Endothelial cell of umbilical vein (primary cell): Measurements from ENCODE around the gene NCKAP5.

ENCODE experiments used
- EZH2 ChIP-seq: IDR thresholded peaks from 2 replicates; pipeline ENCODE4 v1.6.1; 2012; ENCODE audit warnings: borderline replicate concordance, low read depth, mild to moderate bottlenecking, moderate library complexity, low read length, inconsistent platforms; ENCODE audit not compliant: severe bottlenecking
- GATA2 ChIP-seq: IDR thresholded peaks from 2 replicates; pipeline ENCODE4 v1.7.0; 2011; ENCODE audit warnings: low read depth, mild to moderate bottlenecking, moderate library complexity, mixed read lengths, low read length; ENCODE audit not compliant: insufficient read length, insufficient read depth
- JUN ChIP-seq: IDR thresholded peaks from 2 replicates; pipeline ENCODE4 v1.6.1; 2011; ENCODE audit warnings: borderline replicate concordance, low read depth; ENCODE audit not compliant: insufficient read length, insufficient read depth
- POLR2A ChIP-seq: IDR thresholded peaks from 2 replicates; pipeline ENCODE4 v1.6.1; 2012; ENCODE audit warnings: low read depth, mild to moderate bottlenecking, control low read depth, low read length
- POLR2AphosphoS5 ChIP-seq: IDR thresholded peaks from 2 replicates; pipeline ENCODE4 v1.6.1; 2012; ENCODE audit warnings: low read depth, mild to moderate bottlenecking, control low read depth, low read length, moderate library complexity; ENCODE audit not compliant: insufficient read depth
- TF ChIP-seq, protein P1 (sequence below), 2 donors: IDR thresholded peaks; 1 replicate in 1 of 2; 2 replicates in 1 of 2; pipeline ENCODE4 v1.5.1; 2011; ENCODE audit warnings: low read length in 2 of 2, mild to moderate bottlenecking in 2 of 2, moderate library complexity in 2 of 2, control low read depth in 1 of 2, inconsistent platforms in 1 of 2, low read depth in 1 of 2; ENCODE audit not compliant: insufficient read depth in 1 of 2; ENCODE audit errors: extremely low read depth in 1 of 2

- TF ChIP-seq POLR2AphosphoS5: no peak
- TF ChIP-seq JUN: no peak
- TF ChIP-seq, protein P1, sequence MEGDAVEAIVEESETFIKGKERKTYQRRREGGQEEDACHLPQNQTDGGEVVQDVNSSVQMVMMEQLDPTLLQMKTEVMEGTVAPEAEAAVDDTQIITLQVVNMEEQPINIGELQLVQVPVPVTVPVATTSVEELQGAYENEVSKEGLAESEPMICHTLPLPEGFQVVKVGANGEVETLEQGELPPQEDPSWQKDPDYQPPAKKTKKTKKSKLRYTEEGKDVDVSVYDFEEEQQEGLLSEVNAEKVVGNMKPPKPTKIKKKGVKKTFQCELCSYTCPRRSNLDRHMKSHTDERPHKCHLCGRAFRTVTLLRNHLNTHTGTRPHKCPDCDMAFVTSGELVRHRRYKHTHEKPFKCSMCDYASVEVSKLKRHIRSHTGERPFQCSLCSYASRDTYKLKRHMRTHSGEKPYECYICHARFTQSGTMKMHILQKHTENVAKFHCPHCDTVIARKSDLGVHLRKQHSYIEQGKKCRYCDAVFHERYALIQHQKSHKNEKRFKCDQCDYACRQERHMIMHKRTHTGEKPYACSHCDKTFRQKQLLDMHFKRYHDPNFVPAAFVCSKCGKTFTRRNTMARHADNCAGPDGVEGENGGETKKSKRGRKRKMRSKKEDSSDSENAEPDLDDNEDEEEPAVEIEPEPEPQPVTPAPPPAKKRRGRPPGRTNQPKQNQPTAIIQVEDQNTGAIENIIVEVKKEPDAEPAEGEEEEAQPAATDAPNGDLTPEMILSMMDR (IDR thresholded peaks at IDR 0.05; ENCODE audit: extremely low read depth in 1 of 2, insufficient read depth in 1 of 2, low read depth in 1 of 2, low read length in 2 of 2): no peak
- no peak for TF ChIP-seq POLR2A
- no peak for TF ChIP-seq EZH2
- no peak for TF ChIP-seq GATA2
Measured at GRCh38 chr2:132975193-132976105, 592.8 kb downstream of the NCKAP5 start.
